ENCODE results near the gene NT5C3B.

GRCh38 chr17:41869426-41869825 is 33.4 kb upstream of the NT5C3B start:
- TF ChIP-seq CTCF (conservative IDR thresholded peaks at IDR 0.05) (no peak), EZH2 (IDR thresholded peaks at IDR 0.05; ENCODE audit: low read depth) (no peak)
